ENCODE results near the gene AR.

Gene AR, protein sequence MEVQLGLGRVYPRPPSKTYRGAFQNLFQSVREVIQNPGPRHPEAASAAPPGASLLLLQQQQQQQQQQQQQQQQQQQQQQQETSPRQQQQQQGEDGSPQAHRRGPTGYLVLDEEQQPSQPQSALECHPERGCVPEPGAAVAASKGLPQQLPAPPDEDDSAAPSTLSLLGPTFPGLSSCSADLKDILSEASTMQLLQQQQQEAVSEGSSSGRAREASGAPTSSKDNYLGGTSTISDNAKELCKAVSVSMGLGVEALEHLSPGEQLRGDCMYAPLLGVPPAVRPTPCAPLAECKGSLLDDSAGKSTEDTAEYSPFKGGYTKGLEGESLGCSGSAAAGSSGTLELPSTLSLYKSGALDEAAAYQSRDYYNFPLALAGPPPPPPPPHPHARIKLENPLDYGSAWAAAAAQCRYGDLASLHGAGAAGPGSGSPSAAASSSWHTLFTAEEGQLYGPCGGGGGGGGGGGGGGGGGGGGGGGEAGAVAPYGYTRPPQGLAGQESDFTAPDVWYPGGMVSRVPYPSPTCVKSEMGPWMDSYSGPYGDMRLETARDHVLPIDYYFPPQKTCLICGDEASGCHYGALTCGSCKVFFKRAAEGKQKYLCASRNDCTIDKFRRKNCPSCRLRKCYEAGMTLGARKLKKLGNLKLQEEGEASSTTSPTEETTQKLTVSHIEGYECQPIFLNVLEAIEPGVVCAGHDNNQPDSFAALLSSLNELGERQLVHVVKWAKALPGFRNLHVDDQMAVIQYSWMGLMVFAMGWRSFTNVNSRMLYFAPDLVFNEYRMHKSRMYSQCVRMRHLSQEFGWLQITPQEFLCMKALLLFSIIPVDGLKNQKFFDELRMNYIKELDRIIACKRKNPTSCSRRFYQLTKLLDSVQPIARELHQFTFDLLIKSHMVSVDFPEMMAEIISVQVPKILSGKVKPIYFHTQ

DNA sequence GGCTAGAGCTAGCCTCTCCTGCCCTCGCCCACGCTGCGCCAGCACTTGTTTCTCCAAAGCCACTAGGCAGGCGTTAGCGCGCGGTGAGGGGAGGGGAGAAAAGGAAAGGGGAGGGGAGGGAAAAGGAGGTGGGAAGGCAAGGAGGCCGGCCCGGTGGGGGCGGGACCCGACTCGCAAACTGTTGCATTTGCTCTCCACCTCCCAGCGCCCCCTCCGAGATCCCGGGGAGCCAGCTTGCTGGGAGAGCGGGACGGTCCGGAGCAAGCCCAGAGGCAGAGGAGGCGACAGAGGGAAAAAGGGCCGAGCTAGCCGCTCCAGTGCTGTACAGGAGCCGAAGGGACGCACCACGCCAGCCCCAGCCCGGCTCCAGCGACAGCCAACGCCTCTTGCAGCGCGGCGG is at the start of gene AR:
Gene AR, plus strand, starts transcription at position 204 of the 400 bp plus-strand sequence. CDS start 1,126 bp downstream, outside the sequence.
- DNase-seq (no peak), ATAC-seq (replicated peaks) (no peak)
- H3K4me1 Mint-ChIP-seq = peaks cover 0 to 2% of the 10 kb centered on the region in 2 donors
- H3K36me3 Mint-ChIP-seq = no peaks in the 10 kb centered on the region
- peaks cover 0 to 5% of the 10 kb centered on the region in 2 donors for H3K9me3 Mint-ChIP-seq
- H3K27ac Mint-ChIP-seq = no peak within 1 kb of the TSS
- H3K4me3 Mint-ChIP-seq = peak within 1 kb of the TSS in 1 of 2 donors; percentile 8
- peaks cover 23 to 32% of the 10 kb centered on the region in 2 donors for H3K27me3 Mint-ChIP-seq

DNA sequence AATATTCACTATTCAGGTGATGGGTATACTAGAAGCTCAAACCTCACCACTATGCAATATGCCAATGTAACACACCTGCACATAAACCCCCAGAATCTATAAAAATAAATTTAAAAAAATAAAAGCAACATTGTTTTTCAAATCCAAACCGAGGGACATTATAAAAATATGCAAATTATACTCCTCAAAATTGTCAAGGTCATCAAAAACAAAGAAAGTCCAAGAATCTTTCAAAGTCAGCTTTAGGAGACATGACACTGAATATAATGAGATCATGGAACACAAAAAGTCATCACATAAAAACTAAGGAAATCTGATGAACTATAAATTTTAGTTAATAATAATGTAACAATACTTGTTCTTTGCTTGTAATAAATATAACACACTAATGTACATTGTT is 43.2 kb upstream of the AR start:
- H3K9me3 Mint-ChIP-seq = peaks cover 0 to 3% of the 10 kb centered on the region in 2 donors
- H3K27me3 Mint-ChIP-seq = no peaks in the 10 kb centered on the region
- no peak overlapping the region for H3K4me3 Mint-ChIP-seq
- no peaks in the 10 kb centered on the region for H3K36me3 Mint-ChIP-seq
- ATAC-seq (replicated peaks) = no peak
- no peak overlapping the region for H3K27ac Mint-ChIP-seq
- H3K4me1 Mint-ChIP-seq = no peaks in the 10 kb centered on the region
- DNase-seq = no peak

DNA sequence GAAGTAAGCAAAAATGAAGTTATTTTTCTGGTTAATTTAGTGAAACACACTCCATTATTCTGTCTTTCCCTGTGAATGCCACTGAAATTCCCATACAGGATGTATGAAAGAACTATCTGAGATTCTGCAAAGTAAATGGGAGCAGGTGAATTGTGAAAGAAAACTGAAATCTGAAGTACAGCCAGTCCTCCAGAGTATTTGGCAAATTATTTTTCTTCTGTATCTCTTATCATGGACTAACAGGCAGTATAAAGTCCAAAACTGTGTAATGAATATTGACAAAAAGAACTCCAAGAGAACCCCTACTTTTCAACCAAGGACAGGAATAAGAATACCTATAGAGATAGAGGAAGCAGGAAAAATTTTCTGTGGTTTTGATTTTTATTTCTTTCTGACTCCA is 40.8 kb upstream of the AR start:
- H3K9me3 Mint-ChIP-seq = peaks cover 2 to 6% of the 10 kb centered on the region in 2 donors
- H3K27ac Mint-ChIP-seq = no peak overlapping the region
- ATAC-seq (replicated peaks) (no peak), DNase-seq (no peak)
- H3K4me3 Mint-ChIP-seq = no peak overlapping the region
- no peaks in the 10 kb centered on the region for H3K27me3 Mint-ChIP-seq
- no peaks in the 10 kb centered on the region for H3K36me3 Mint-ChIP-seq
- H3K4me1 Mint-ChIP-seq = no peaks in the 10 kb centered on the region

DNA sequence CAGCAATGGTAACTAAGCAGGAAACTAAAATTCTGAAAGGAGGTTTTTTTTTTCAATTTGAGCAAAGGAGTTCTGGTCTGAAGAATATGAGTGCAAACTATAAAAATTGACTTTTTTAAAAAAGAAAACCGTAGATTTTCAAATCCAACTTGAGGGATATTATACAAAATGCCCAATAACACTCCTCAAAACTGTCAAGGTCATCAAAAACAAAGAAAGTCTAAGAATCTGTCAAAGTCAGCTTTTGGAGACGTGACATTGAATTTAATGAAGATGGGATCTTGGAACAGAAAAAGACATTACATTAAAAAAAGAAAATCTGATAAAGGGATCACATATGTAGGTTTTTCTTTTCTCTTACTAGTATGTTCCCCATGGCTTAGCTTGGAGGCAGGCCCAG is 40.4 kb upstream of the AR start:
- DNase-seq = no peak
- H3K27ac Mint-ChIP-seq = no peak overlapping the region
- no peak overlapping the region for H3K4me3 Mint-ChIP-seq
- no peaks in the 10 kb centered on the region for H3K36me3 Mint-ChIP-seq
- no peaks in the 10 kb centered on the region for H3K4me1 Mint-ChIP-seq
- no peaks in the 10 kb centered on the region for H3K27me3 Mint-ChIP-seq
- no peak for ATAC-seq (replicated peaks)
- peaks cover 2 to 8% of the 10 kb centered on the region in 2 donors for H3K9me3 Mint-ChIP-seq

DNA sequence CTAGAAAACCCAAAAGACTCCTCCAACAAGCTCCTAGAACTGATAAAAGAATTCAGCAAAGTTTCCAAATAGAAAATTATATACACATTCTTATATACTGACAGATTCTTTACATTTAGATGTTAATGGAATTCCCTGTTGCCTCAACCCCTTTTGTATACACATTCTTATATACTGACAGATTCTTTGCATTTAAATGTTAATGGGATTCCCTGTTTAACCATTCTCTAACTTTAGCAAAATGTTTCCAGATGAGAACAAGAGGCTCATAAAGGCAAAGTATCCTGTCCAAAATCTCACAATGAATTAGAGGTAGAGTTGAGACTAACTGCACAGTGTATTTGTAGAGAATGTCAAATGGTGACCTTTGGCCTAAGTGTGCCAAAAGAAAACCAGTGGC is 23.1 kb upstream of the AR start:
- H3K27ac Mint-ChIP-seq = no peak overlapping the region
- ATAC-seq (replicated peaks) (no peak), DNase-seq (no peak)
- no peaks in the 10 kb centered on the region for H3K4me1 Mint-ChIP-seq
- peaks cover 2 to 7% of the 10 kb centered on the region in 2 donors for H3K9me3 Mint-ChIP-seq
- no peaks in the 10 kb centered on the region for H3K27me3 Mint-ChIP-seq
- no peak overlapping the region for H3K4me3 Mint-ChIP-seq
- no peaks in the 10 kb centered on the region for H3K36me3 Mint-ChIP-seq

DNA sequence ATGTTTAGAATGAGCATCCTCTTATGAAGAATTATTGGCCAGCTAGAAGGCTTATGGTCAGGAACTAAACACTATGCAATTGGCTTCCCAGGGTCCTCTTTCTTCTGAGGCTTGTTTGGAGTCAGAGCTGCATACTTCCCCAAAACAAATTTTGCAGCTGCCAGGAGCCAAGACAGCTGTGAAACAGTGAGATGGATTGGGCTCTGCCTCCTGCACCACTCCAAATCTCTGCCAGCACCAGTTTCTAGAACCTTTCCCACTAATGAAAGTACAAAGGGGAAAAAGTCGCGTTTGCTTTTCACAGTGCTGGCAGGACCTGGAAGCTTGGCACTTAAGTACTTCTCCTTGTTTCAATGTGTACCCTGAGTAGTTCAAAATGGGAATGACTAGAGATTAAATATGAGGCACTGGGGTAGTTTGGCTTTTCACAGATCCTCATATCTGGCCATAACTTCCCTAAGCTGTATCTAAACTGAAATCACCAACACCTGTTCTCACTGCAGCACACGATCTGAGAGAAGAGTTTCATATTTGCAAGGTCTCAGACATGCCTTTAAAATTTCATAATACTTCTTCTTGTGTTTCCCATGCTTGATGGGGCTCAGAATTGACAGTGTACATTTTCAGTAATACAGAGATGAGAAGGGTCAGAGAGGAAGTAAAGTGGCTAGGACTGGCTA is 20.7 kb upstream of the AR start:
- H3K4me3 Mint-ChIP-seq = no peak overlapping the region
- H3K4me1 Mint-ChIP-seq = no peaks in the 10 kb centered on the region
- H3K27me3 Mint-ChIP-seq = no peaks in the 10 kb centered on the region
- no peak overlapping the region for H3K27ac Mint-ChIP-seq
- peaks cover 2 to 7% of the 10 kb centered on the region in 2 donors for H3K9me3 Mint-ChIP-seq
- H3K36me3 Mint-ChIP-seq = no peaks in the 10 kb centered on the region
- ATAC-seq (replicated peaks) (no peak), DNase-seq (no peak)

DNA sequence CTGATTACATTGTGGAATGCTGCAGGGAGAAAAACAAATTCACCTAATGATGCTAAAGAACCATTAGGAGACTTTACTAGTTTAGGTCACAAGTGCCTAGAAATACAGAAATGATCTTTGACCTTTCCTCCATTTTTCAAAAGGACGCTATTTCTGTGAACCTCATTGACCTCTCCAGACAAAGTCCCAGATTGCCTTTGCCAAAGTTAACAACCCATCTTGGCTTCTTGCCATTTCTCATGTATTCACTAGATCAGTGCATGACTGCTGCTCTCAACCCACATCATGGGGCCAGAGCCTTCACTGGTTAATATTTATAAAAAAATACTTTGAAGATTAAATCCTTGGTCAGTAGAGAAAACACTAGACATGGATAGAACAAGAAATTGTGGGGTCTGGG is 19.9 kb upstream of the AR start:
- Mint-ChIP-seq H3K4me1 (no peaks in the 10 kb centered on the region), H3K27me3 (no peaks in the 10 kb centered on the region), H3K4me3 (no peak overlapping the region), H3K36me3 (no peaks in the 10 kb centered on the region), H3K27ac (no peak overlapping the region), H3K9me3 (peaks cover 2 to 7% of the 10 kb centered on the region in 2 donors)
- ATAC-seq (replicated peaks) (no peak), DNase-seq (no peak)

DNA sequence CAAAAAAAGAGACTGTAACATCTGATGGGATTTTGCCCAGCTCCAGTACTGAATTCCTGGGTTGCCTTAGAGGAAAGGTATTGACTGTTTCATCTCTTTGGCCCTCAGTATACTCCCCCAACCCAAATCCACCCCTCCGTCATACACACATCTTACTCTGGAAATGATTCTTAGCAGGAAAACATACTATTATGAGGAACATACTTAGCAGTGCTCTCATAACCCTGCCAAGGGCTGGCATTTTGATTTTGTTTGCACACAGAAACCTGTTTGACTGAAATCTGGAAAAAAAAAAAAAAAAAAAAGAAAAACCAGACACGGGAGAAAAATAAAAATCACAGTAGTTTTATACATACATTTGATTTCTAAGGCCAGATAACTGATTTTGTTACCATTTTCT is 19.4 kb upstream of the AR start:
- no peaks in the 10 kb centered on the region for H3K36me3 Mint-ChIP-seq
- ATAC-seq (replicated peaks) = no peak
- no peaks in the 10 kb centered on the region for H3K27me3 Mint-ChIP-seq
- H3K27ac Mint-ChIP-seq = no peak overlapping the region
- DNase-seq = no peak
- H3K9me3 Mint-ChIP-seq = peaks cover 2 to 3% of the 10 kb centered on the region in 2 donors
- H3K4me3 Mint-ChIP-seq = no peak overlapping the region
- no peaks in the 10 kb centered on the region for H3K4me1 Mint-ChIP-seq

DNA sequence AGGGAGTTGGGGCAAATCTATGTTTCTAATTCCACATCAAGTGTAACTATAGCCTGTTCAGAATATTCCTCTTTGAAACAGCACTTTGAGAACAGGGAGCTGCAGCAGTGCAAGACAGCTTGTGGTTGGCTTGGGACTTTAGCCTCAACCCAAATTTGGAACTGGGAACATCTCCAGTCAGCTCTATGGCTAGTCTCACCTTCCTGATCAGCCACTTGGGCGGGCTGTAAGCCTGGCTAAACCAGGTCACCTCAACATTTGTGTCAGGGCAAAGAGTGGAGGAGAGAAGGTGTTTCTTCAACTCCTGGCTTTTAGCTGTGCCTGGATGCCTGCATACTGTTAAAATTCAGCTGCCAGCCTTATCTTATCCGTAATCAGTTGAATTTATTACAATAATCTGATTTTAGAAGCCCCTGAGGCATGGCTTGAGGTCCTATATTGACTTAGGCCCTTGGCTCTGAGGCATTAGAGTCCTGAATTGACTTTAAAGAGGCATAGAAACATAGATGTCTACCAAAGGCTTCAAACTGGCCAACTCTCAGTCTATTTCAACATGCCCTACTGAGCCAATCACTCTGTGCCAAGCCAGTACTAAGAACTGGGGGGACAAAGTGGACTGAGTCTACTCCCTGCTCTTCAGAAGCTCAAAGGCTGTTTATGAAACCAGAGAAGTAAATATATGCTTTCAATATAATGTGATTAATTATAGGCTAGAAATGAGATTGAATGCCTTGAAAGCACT is 18.7 kb upstream of the AR start:
- Mint-ChIP-seq H3K4me3 (no peak overlapping the region), H3K27me3 (no peaks in the 10 kb centered on the region), H3K27ac (no peak overlapping the region), H3K36me3 (no peaks in the 10 kb centered on the region), H3K9me3 (no peaks in the 10 kb centered on the region), H3K4me1 (no peaks in the 10 kb centered on the region)
- DNase-seq = no peak
- ATAC-seq (replicated peaks) = no peak

DNA sequence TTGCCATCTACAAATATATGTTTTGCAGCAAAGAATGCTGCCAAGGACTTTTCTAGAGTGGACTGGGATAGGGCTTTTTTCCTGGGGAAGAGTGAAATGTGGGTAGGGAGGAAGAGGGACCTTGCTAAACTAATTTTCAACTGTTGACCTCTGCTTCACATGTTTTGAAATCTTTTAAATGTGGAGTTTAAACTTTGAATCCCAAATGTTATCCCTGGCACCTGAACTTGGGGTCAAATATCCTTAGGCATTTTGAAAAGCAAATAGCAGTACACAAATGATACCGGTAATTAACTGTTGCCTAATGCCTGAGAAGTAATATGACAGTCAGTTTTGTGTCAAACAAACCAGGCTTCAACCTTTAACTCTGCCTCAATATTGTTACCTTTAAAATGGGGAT is 7.3 kb upstream of the AR start:
- H3K36me3 Mint-ChIP-seq = no peaks in the 10 kb centered on the region
- no peak overlapping the region for H3K27ac Mint-ChIP-seq
- peaks cover 0 to 12% of the 10 kb centered on the region in 2 donors for H3K27me3 Mint-ChIP-seq
- DNase-seq = no peak
- H3K9me3 Mint-ChIP-seq = peaks cover 0 to 5% of the 10 kb centered on the region in 2 donors
- H3K4me1 Mint-ChIP-seq = no peaks in the 10 kb centered on the region
- no peak for ATAC-seq (replicated peaks)
- H3K4me3 Mint-ChIP-seq = no peak overlapping the region

DNA sequence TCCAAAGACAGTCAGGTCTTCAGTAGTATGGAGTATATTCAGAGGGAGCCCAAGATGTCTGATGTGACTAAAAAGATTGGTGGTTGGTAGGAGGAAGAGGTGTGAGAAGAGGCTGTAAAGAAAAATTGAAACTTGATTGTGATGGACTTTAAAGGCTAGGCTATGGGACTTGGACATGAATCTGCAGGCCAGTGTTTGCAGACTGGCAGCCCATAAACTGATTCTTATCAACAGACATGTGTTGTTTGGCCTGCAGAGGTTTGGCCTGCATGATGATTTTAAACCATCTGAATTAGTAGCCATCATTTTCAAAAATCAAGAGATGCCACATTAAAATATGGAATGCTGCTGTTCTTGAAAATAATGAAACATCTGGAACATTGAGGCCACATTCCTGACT is 5.4 kb upstream of the AR start:
- DNase-seq (no peak), ATAC-seq (replicated peaks) (no peak)
- Mint-ChIP-seq H3K4me3 (no peak overlapping the region), H3K27me3 (peaks cover 0 to 9% of the 10 kb centered on the region in 2 donors), H3K9me3 (peaks cover 0 to 5% of the 10 kb centered on the region in 2 donors), H3K36me3 (no peaks in the 10 kb centered on the region), H3K27ac (no peak overlapping the region), H3K4me1 (no peaks in the 10 kb centered on the region)

DNA sequence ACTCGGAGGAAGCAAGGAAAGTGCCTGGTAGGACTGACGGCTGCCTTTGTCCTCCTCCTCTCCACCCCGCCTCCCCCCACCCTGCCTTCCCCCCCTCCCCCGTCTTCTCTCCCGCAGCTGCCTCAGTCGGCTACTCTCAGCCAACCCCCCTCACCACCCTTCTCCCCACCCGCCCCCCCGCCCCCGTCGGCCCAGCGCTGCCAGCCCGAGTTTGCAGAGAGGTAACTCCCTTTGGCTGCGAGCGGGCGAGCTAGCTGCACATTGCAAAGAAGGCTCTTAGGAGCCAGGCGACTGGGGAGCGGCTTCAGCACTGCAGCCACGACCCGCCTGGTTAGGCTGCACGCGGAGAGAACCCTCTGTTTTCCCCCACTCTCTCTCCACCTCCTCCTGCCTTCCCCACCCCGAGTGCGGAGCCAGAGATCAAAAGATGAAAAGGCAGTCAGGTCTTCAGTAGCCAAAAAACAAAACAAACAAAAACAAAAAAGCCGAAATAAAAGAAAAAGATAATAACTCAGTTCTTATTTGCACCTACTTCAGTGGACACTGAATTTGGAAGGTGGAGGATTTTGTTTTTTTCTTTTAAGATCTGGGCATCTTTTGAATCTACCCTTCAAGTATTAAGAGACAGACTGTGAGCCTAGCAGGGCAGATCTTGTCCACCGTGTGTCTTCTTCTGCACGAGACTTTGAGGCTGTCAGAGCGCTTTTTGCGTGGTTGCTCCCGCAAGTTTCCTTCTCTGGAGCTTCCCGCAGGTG is 637 bp downstream of the AR start:
- peaks cover 23 to 32% of the 10 kb centered on the region in 2 donors for H3K27me3 Mint-ChIP-seq
- peak overlapping the region in 1 of 2 donors; percentile 8 for H3K4me3 Mint-ChIP-seq
- peaks cover 0 to 2% of the 10 kb centered on the region in 2 donors for H3K4me1 Mint-ChIP-seq
- ATAC-seq (replicated peaks) = no peak
- DNase-seq = no peak
- H3K36me3 Mint-ChIP-seq = no peaks in the 10 kb centered on the region
- no peak overlapping the region for H3K27ac Mint-ChIP-seq
- peaks cover 0 to 5% of the 10 kb centered on the region in 2 donors for H3K9me3 Mint-ChIP-seq
